IPS-18c (cell line): ENCODE results near the gene TAS2R30.
"Not testable (repeated sequence)": the region's sequence is repeated elsewhere in the genome, so short reads cannot be mapped to it uniquely, and the experiment has no call there.

ENCODE experiments used
- H3K4me3 ChIP-seq: 2 replicates; pipeline ENCODE4 v1.7.0; 2013; ENCODE audit warnings: low read depth, mild to moderate bottlenecking, low read length, moderate library complexity; ENCODE audit not compliant: insufficient read depth
- H3K9me3 ChIP-seq: one replicate; pipeline ENCODE4 v1.6.1; 2013; ENCODE audit warnings: mild to moderate bottlenecking, low read length, moderate library complexity; ENCODE audit not compliant: control insufficient read depth, insufficient read depth

Gene TAS2R30

GRCh38 chr12:11136075-11136474, 1.6 kb upstream of the TAS2R30 start:
- Histone ChIP-seq H3K4me3 (no peak overlapping the region), H3K9me3 (no peaks in the 10 kb centered on the region)

- Histone ChIP-seq H3K4me3 (no peak overlapping the region), H3K9me3 (no peaks in the 10 kb centered on the region)
Observed at GRCh38 chr12:11133816-11134215, 628 bp downstream of the TAS2R30 start.

GRCh38 chr12:11133162-11133561, 1.3 kb downstream of the TAS2R30 start:
- H3K4me3 ChIP-seq, result no peak overlapping the region
- H3K9me3 ChIP-seq, result no peaks in the 10 kb centered on the region

- Histone ChIP-seq H3K4me3 (no peak overlapping the region), H3K9me3 (no peaks in the 10 kb centered on the region)
Observed at GRCh38 chr12:11130999-11131398, 3.4 kb downstream of the TAS2R30 start.

GRCh38 chr12:11130382-11130781, 4.1 kb downstream of the TAS2R30 start:
- H3K9me3 ChIP-seq, result no peaks in the 10 kb centered on the region
- H3K4me3 ChIP-seq, result no peak overlapping the region

- not testable (repeated sequence) for H3K4me3 ChIP-seq, H3K9me3 ChIP-seq
Observed at GRCh38 chr12:11114130-11114529, 20.3 kb downstream of the TAS2R30 start.

GRCh38 chr12:11111213-11111612, 23.2 kb downstream of the TAS2R30 start:
- H3K4me3 ChIP-seq, H3K9me3 ChIP-seq: not testable (repeated sequence)

- H3K9me3 ChIP-seq, result no peaks in the 10 kb centered on the region
- H3K4me3 ChIP-seq, result no peak overlapping the region
Observed at GRCh38 chr12:11108862-11109261, 25.6 kb downstream of the TAS2R30 start.

GRCh38 chr12:11107719-11108118, 26.7 kb downstream of the TAS2R30 start:
- Histone ChIP-seq H3K4me3 (no peak overlapping the region), H3K9me3 (no peaks in the 10 kb centered on the region)

GRCh38 chr12:11106288-11106687, 28.2 kb downstream of the TAS2R30 start:
- H3K9me3 ChIP-seq, result no peaks in the 10 kb centered on the region
- no peak overlapping the region for H3K4me3 ChIP-seq

- Histone ChIP-seq H3K4me3 (no peak overlapping the region), H3K9me3 (no peaks in the 10 kb centered on the region)
Observed at GRCh38 chr12:11105546-11105945, 28.9 kb downstream of the TAS2R30 start.

- H3K9me3 ChIP-seq, H3K4me3 ChIP-seq: not testable (repeated sequence)
Observed at GRCh38 chr12:11094910-11095309, 39.5 kb downstream of the TAS2R30 start.

GRCh38 chr12:11092128-11092527, 42.3 kb downstream of the TAS2R30 start, which contains the start of gene TAS2R43:
TSS of gene TAS2R43 (minus strand) at chr12:11092313. CDS start at chr12:11092229, 84 bp downstream.
- Histone ChIP-seq H3K4me3 (no peak within 1 kb of the TSS), H3K9me3 (no peaks in the 10 kb centered on the region)

- Histone ChIP-seq H3K9me3 (no peaks in the 10 kb centered on the region), H3K4me3 (no peak overlapping the region)
Observed at GRCh38 chr12:11089246-11089645, 45.2 kb downstream of the TAS2R30 start.

GRCh38 chr12:11085419-11085818, 49.0 kb downstream of the TAS2R30 start:
- no peaks in the 10 kb centered on the region for H3K9me3 ChIP-seq
- H3K4me3 ChIP-seq, result no peak overlapping the region
